Ovary (tissue), 3 donors: ENCODE results near the gene MAGI1.

Experiments used
- CTCF ChIP-seq, 3 donors: fragments of 450-650 bp in 2 of 3; fragments of 200-600 bp in 1 of 3; IDR thresholded peaks; one replicate each; pipeline versions ENCODE4 v1.5.1 to v1.8.0; 2016 to 2022; ENCODE audit warnings: antibody characterized with exemption in 3 of 3, mild to moderate bottlenecking in 1 of 3
- EP300 ChIP-seq: sonication (generic); formaldehyde crosslinking; IDR thresholded peaks from one replicate; pipeline ENCODE4 v1.6.1; 2017; ENCODE audit warnings: antibody characterized with exemption
- POLR2A ChIP-seq: fragments of 450-650 bp; IDR thresholded peaks from one replicate; pipeline ENCODE4 v1.6.1; 2017; ENCODE audit warnings: antibody characterized with exemption, mild to moderate bottlenecking, moderate library complexity
- donor health status: DM: no; HTN: no; CAD: no.

GRCh38 chr3:65995515-65995914 is 43.2 kb downstream of the MAGI1 start:
- TF ChIP-seq CTCF (IDR thresholded peaks at IDR 0.05) (no peak), POLR2A (no peak), EP300 (no peak)
